Measurements from ENCODE around the gene SF3B2. TPM values are rescaled to one million over a fixed set of nuclear protein-coding genes. Genes with fewer than 3 reads are reported as not detected.

SF3B2 gene
- total RNA-seq, 1 donor from 2014 or later, result 75.5 TPM

GRCh38 chr11:66047541-66048365 is 4.4 kb upstream of the SF3B2 start:
- no peaks in the 10 kb centered on the region for H3K36me3 ChIP-seq
- peak overlapping the region; percentile 57 for H3K27ac ChIP-seq (replicated peaks)
- peaks cover 34% of the 10 kb centered on the region for H3K27me3 ChIP-seq (ENCODE audit: low read depth)
- H3K4me1 ChIP-seq, result peaks cover 46% of the 10 kb centered on the region
- no peaks in the 10 kb centered on the region for H3K9me3 ChIP-seq (replicated peaks)
- TF ChIP-seq CTCF (IDR thresholded peaks at IDR 0.05; ENCODE audit: borderline replicate concordance), result no peak
- no peak for DNase-seq
- H3K4me3 ChIP-seq, result peak overlapping the region; percentile 54
- intact Hi-C loops (cut with micrococcal nuclease), result no loop called here

GRCh38 chr11:66048547-66049323 is 3.4 kb upstream of the SF3B2 start, which contains the start of gene GAL3ST3:
Gene GAL3ST3 (minus strand): TSS chr11:66049161. CDS start chr11:66045415, 3,746 bp downstream.
- H3K9me3 ChIP-seq (replicated peaks), result no peaks in the 10 kb centered on the region

GRCh38 chr11:66050581-66051231 is 1.5 kb upstream of the SF3B2 start:
- Histone ChIP-seq H3K9me3 (replicated peaks) (no peaks in the 10 kb centered on the region), H3K27me3 (ENCODE audit: low read depth) (peaks cover 34% of the 10 kb centered on the region), H3K4me1 (peaks cover 55% of the 10 kb centered on the region), H3K4me3 (no peak overlapping the region), H3K27ac (replicated peaks) (peak overlapping the region; percentile 91), H3K36me3 (peaks cover 25% of the 10 kb centered on the region)
- DNase-seq, result no peak
- intact Hi-C loops (cut with micrococcal nuclease), result no loop called here
- no peak for TF ChIP-seq CTCF (IDR thresholded peaks at IDR 0.05; ENCODE audit: borderline replicate concordance)

More at GRCh38 chr11:66048547-66049323, 3.4 kb upstream of the SF3B2 start, which contains the start of gene GAL3ST3:
- Histone ChIP-seq H3K36me3 (peaks cover 5% of the 10 kb centered on the region), H3K4me1 (peaks cover 56% of the 10 kb centered on the region), H3K27me3 (ENCODE audit: low read depth) (peaks cover 34% of the 10 kb centered on the region), H3K4me3 (peak within 1 kb of the TSS; percentile 54), H3K27ac (replicated peaks) (peak within 1 kb of the TSS; percentile 57)
- intact Hi-C loops (cut with micrococcal nuclease), result no loop called here
- TF ChIP-seq CTCF (IDR thresholded peaks at IDR 0.05; ENCODE audit: borderline replicate concordance), result no peak
- no peak for DNase-seq

- DNase-seq, result no peak
- Histone ChIP-seq H3K4me1 (peaks cover 55% of the 10 kb centered on the region), H3K27me3 (ENCODE audit: low read depth) (peaks cover 31% of the 10 kb centered on the region), H3K4me3 (peak overlapping the region; percentile 100), H3K27ac (replicated peaks) (peak overlapping the region; percentile 91), H3K36me3 (peaks cover 32% of the 10 kb centered on the region), H3K9me3 (replicated peaks) (no peaks in the 10 kb centered on the region)
- no peak for TF ChIP-seq CTCF (IDR thresholded peaks at IDR 0.05; ENCODE audit: borderline replicate concordance)
- intact Hi-C loops (cut with micrococcal nuclease), result no loop called here
Observed at GRCh38 chr11:66051371-66051765, 796 bp upstream of the SF3B2 start.

- peaks cover 44% of the 10 kb centered on the region for H3K36me3 ChIP-seq
- H3K4me1 ChIP-seq, result peaks cover 48% of the 10 kb centered on the region
- intact Hi-C loops (cut with micrococcal nuclease), result no loop called here
- peak overlapping the region; percentile 91 for H3K27ac ChIP-seq (replicated peaks)
- no peak for DNase-seq
- H3K4me3 ChIP-seq, result peak overlapping the region; percentile 100
- H3K27me3 ChIP-seq (ENCODE audit: low read depth), result peaks cover 18% of the 10 kb centered on the region
- no peak for TF ChIP-seq CTCF (IDR thresholded peaks at IDR 0.05; ENCODE audit: borderline replicate concordance)
- H3K9me3 ChIP-seq (replicated peaks), result no peaks in the 10 kb centered on the region
Observed at GRCh38 chr11:66052664-66052982, 459 bp downstream of the SF3B2 start.
